KOPT-K1 (cell line): ENCODE results near the gene CCDC172.
"Not testable (repeated sequence)": the region's sequence is repeated elsewhere in the genome, so short reads cannot be mapped to it uniquely, and the experiment has no call there.

Source experiments
- H3K27ac ChIP-seq: fragments of 200-600 bp; sonication (generic); 2 replicates; pipeline ENCODE4 v1.5.1; 2016; ENCODE audit warnings: antibody characterized with exemption, mild to moderate bottlenecking, low read depth, low read length; ENCODE audit not compliant: poor library complexity, severe bottlenecking
- H3K36me3 ChIP-seq: fragments of 200-600 bp; sonication (generic); 2 replicates; pipeline ENCODE4 v1.5.1; 2017; ENCODE audit warnings: antibody characterized with exemption, mild to moderate bottlenecking, low read length, moderate library complexity; ENCODE audit not compliant: insufficient read depth
- H3K9me3 ChIP-seq: fragments of 200-600 bp; sonication (generic); 2 replicates; pipeline ENCODE4 v1.5.1; 2017; ENCODE audit warnings: antibody characterized with exemption, low read length, mild to moderate bottlenecking; ENCODE audit not compliant: insufficient read depth, poor library complexity, severe bottlenecking

The CCDC172 gene

GRCh38 chr10:116385994-116386809 is 62.0 kb downstream of the CCDC172 start:
- Histone ChIP-seq H3K36me3 (no peaks in the 10 kb centered on the region), H3K9me3 (no peaks in the 10 kb centered on the region), H3K27ac (no peak overlapping the region)

DNA sequence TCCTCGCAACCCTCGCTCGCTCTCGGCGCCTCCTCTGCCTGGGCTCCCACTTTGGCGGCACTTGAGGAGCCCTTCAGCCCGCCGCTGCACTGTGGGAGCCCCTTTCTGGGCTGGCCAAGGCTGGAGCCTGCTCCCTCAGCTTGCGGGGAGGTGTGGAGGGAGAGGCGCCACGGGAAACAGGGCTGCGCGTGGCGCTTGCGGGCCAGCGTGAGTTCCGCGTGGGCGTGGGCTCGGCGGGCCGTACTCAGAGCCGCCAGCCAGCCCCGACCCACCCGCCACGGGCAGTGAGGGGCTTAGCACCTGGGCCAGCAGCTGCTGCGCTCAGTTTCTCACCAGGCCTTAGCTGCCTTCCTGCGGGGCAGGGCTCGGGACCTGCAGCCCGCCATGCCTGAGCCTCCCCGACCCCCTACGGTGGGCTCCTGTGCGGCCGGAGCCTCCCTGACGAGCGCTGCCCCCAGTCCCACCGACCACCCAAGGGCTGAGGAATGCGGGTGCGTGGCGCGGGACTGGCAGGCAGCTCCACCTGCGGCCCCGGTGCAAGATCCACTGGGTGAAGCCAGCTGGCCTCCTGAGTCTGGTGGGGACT is 69.1 kb downstream of the CCDC172 start:
- H3K27ac ChIP-seq, H3K9me3 ChIP-seq, H3K36me3 ChIP-seq: not testable (repeated sequence)

GRCh38 chr10:116395223-116395985 is 71.2 kb downstream of the CCDC172 start:
- Histone ChIP-seq H3K27ac (no peak overlapping the region), H3K9me3 (no peaks in the 10 kb centered on the region)

GRCh38 chr10:116398224-116398623 is 74.0 kb downstream of the CCDC172 start:
- no peaks in the 10 kb centered on the region for H3K9me3 ChIP-seq
- H3K36me3 ChIP-seq: no peaks in the 10 kb centered on the region
- H3K27ac ChIP-seq: no peak overlapping the region

More at GRCh38 chr10:116395223-116395985, 71.2 kb downstream of the CCDC172 start:
- no peaks in the 10 kb centered on the region for H3K36me3 ChIP-seq

GRCh38 chr10:116402858-116403257 is 78.6 kb downstream of the CCDC172 start:
- no peaks in the 10 kb centered on the region for H3K36me3 ChIP-seq
- H3K27ac ChIP-seq: no peak overlapping the region
- H3K9me3 ChIP-seq: no peaks in the 10 kb centered on the region

DNA sequence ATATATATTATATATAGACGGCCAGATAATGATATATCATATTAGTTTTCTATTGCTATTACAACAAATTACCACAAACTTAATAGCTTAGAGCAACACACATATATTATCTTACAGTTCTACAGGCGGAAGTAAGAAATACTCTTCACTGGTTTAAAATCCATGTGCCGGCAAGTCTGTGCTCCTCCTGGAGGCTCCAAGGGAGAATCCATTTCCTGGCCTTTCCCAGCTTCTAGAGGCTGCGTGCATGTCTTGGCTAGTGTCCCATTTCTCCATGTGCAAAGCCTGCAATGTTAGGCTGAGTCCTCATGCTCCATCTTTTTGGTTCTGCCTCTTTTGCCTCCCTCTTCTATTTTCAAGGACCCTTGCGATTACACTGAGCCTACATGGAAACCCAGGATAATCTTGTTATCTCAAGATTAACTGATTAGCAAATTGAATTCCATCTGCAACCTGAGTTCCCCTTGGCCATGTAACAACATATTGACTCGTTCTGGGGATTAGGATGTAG is 79.5 kb downstream of the CCDC172 start:
- no peaks in the 10 kb centered on the region for H3K36me3 ChIP-seq
- no peak overlapping the region for H3K27ac ChIP-seq
- H3K9me3 ChIP-seq: no peaks in the 10 kb centered on the region

DNA sequence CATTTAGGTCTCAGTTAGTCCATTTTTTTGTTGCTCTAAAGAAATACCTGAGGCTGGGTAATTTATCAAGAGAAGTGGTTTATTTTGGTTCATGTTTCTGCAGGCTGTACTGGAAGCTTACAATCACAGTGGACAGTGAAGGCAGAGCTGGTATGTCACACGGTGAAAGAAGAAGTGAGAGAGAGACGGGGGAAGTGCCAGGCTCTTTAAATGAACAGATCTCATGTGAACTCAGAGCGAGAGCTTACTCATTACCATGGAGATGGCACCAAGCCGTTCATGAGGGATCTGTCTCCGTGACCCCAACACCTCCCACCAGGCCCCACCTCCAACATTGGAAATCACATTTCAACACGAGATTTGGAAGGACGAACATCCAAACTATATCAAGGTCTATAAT is 84.5 kb downstream of the CCDC172 start:
- H3K36me3 ChIP-seq: no peaks in the 10 kb centered on the region
- H3K27ac ChIP-seq: no peak overlapping the region

DNA sequence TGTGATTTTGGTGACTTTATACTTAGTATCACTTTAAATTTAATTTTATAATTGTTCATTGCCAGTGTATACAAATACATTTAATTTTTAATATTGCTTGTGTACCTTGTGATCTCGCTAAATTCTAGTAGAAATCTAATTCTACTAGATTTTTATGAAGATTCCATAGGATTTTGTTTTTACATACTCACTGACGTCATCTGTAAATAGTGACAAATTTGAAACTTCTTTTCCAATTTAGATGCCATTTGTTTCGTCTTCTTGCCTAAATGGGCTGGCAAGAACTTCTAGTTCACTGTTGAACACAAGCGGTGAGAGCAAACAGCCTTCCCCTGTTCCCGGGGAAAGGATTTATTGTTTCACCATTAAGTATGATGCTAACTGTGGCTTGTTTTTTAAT is 86.1 kb downstream of the CCDC172 start:
- no peaks in the 10 kb centered on the region for H3K36me3 ChIP-seq
- H3K9me3 ChIP-seq: no peaks in the 10 kb centered on the region
- H3K27ac ChIP-seq: no peak overlapping the region

More for the DNA sequence above, 84.5 kb downstream of the CCDC172 start:
- H3K9me3 ChIP-seq: no peaks in the 10 kb centered on the region

DNA sequence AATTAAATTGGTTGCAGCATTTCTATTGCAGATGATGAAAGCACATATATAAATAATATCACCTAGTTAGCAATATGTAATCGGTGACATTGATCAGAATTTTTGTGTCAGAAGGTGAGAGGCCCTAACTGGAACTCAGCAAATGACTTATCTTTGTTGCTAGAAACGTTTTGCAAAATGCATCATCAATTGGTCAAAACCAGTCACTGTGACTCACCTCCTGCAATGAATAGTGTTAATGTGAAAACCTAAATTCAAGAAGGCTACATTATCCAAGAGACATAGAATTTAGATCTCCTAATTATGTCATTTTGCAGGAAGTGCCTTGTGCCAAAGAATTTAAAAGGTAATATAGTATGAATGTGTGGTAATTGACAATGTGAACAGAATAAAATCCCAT is 93.6 kb downstream of the CCDC172 start:
- no peak overlapping the region for H3K27ac ChIP-seq
- no peaks in the 10 kb centered on the region for H3K36me3 ChIP-seq
- H3K9me3 ChIP-seq: no peaks in the 10 kb centered on the region

DNA sequence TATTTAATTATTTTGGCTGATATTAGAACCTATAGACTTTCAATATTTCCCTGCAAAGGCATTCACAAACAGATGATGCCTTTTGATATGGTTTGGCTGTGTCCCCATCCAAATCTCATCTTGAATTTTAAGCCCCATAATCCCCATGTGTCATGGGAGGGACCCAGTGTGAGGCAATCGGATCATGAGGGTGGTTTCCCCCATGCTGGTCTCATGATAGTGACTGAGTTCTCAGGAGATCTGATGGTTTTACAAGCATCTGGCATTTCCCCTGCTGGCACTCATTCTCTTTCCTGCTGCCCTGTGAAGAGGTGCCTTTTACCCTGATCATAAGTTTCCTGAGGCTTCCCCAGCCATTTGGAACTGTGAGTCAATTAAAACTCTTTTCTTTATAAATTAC is 94.1 kb downstream of the CCDC172 start:
- no peak overlapping the region for H3K27ac ChIP-seq
- H3K36me3 ChIP-seq: no peaks in the 10 kb centered on the region
- no peaks in the 10 kb centered on the region for H3K9me3 ChIP-seq

DNA sequence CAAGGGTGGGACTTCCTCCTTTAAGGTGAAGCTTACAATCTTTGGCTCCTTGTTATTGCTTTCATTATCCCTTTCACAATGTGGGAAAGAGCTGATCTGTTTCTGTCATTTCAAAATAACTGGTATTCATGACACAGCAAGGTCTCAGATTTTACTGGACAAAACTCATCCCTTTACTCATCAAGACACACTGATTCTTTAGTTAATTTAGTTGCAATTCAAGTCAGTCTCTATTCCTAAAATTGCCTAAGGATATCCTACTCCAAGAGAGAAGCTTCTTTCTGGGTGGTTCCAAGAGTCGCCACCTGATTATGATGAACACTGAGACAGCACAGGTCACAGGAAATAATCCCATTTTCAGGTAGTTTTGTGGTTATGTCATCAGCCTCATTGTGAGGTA is 97.6 kb downstream of the CCDC172 start:
- no peaks in the 10 kb centered on the region for H3K9me3 ChIP-seq
- H3K36me3 ChIP-seq: no peaks in the 10 kb centered on the region
- no peak overlapping the region for H3K27ac ChIP-seq

- no peaks in the 10 kb centered on the region for H3K9me3 ChIP-seq
- no peak within 1 kb of the TSS for H3K27ac ChIP-seq
- H3K36me3 ChIP-seq: no peaks in the 10 kb centered on the region
Measured at GRCh38 chr10:116427671-116428070, 103.4 kb downstream of the CCDC172 start, which contains the start of gene PNLIPRP3. TSS of gene PNLIPRP3 (plus strand) at chr10:116427847. CDS start at chr10:116428013, 166 bp downstream.

GRCh38 chr10:116429288-116429977 is 105.2 kb downstream of the CCDC172 start:
- H3K27ac ChIP-seq: no peak overlapping the region
- no peaks in the 10 kb centered on the region for H3K9me3 ChIP-seq
- no peaks in the 10 kb centered on the region for H3K36me3 ChIP-seq
